GM23338 (cell line): Measurements from ENCODE around the gene MINK1. TPM values are rescaled to one million over a fixed set of nuclear protein-coding genes. Genes with fewer than 3 reads are reported as not detected.

Experiments used
- ATAC-seq: fragments of 200-7000 bp; cut with Tn5 transposase; 3 replicates; pipeline ENCODE4 v1.9.1; 2020
- DNase-seq: peaks from one replicate; pipeline ENCODE4 v3.0.0-alpha.2; 2015; ENCODE audit warnings: low spot score
- H2AFZ ChIP-seq: fragments of 200-600 bp; sonication (generic); 2 replicates; pipeline ENCODE4 v1.8.0; 2016; ENCODE audit warnings: antibody characterized with exemption, mild to moderate bottlenecking, moderate library complexity
- H3F3A ChIP-seq: fragments of 200-600 bp; sonication (generic); replicated peaks from 2 replicates; pipeline ENCODE4 v1.8.0; 2017; ENCODE audit warnings: antibody characterized with exemption, mixed run types, low read depth
- H3K27ac ChIP-seq: fragments of 200-600 bp; sonication (generic); 2 replicates; pipeline ENCODE4 v1.6.1; 2016; ENCODE audit warnings: low read depth
- H3K27me3 ChIP-seq: fragments of 200-600 bp; sonication (generic); 2 replicates; pipeline ENCODE4 v1.8.0; 2016; ENCODE audit warnings: mild to moderate bottlenecking, mixed run types, moderate library complexity; ENCODE audit not compliant: insufficient read depth
- H3K36me3 ChIP-seq: fragments of 200-600 bp; sonication (generic); 2 replicates; pipeline ENCODE4 v1.8.0; 2016; ENCODE audit warnings: mild to moderate bottlenecking; ENCODE audit not compliant: insufficient read depth
- H3K4me1 ChIP-seq: fragments of 200-600 bp; sonication (generic); 2 replicates; pipeline ENCODE4 v1.8.0; 2016; ENCODE audit warnings: mild to moderate bottlenecking, moderate library complexity; ENCODE audit not compliant: insufficient read depth
- H3K4me2 ChIP-seq: fragments of 200-600 bp; sonication (generic); 2 replicates; pipeline ENCODE4 v1.7.1; 2017; ENCODE audit warnings: mixed run types
- H3K4me3 ChIP-seq: fragments of 200-600 bp; sonication (generic); 2 replicates; pipeline ENCODE4 v1.6.1; 2016; ENCODE audit warnings: mixed run types
- H3K79me2 ChIP-seq: fragments of 200-600 bp; sonication (generic); replicated peaks from 2 replicates; pipeline ENCODE4 v1.8.0; 2017; ENCODE audit warnings: mild to moderate bottlenecking; ENCODE audit not compliant: insufficient read depth
- H3K9me2 ChIP-seq: fragments of 200-600 bp; sonication (generic); 2 replicates; pipeline ENCODE4 v1.8.0; 2017; ENCODE audit not compliant: insufficient read depth
- H4K20me1 ChIP-seq: fragments of 200-600 bp; sonication (generic); replicated peaks from 2 replicates; pipeline ENCODE4 v1.8.0; 2017; ENCODE audit warnings: mild to moderate bottlenecking; ENCODE audit not compliant: insufficient read depth
- H3K27ac Mint-ChIP-seq: 2 replicates; pipeline ENCODE4 v1.8.0; 2020; ENCODE audit warnings: inconsistent platforms, mild to moderate bottlenecking, moderate library complexity, mixed read lengths
- H3K27me3 Mint-ChIP-seq: 3 replicates; pipeline ENCODE4 v1.8.0; 2022; ENCODE audit warnings: low read depth, mild to moderate bottlenecking, moderate library complexity, mixed read lengths, inconsistent platforms; ENCODE audit not compliant: insufficient read depth, poor library complexity
- H3K36me3 Mint-ChIP-seq: 3 replicates; pipeline ENCODE4 v1.8.0; 2021; ENCODE audit warnings: low read depth, mild to moderate bottlenecking, inconsistent platforms, moderate library complexity, mixed read lengths
- H3K4me1 Mint-ChIP-seq: 3 replicates; pipeline ENCODE4 v1.8.0; 2020; ENCODE audit warnings: mild to moderate bottlenecking, inconsistent platforms, mixed read lengths
- H3K4me3 Mint-ChIP-seq: 3 replicates; pipeline ENCODE4 v1.8.0; 2021; ENCODE audit warnings: moderate library complexity, mild to moderate bottlenecking, inconsistent platforms, mixed read lengths
- H3K9me3 Mint-ChIP-seq: 3 replicates; pipeline ENCODE4 v1.8.0; 2020; ENCODE audit warnings: moderate library complexity, mild to moderate bottlenecking, inconsistent platforms, mixed read lengths
- CREB1 ChIP-seq: fragments of 250-450 bp; sonication (Bioruptor Pico); IDR thresholded peaks from 2 replicates; pipeline ENCODE4 v1.5.0; 2020; ENCODE audit warnings: low read depth, mild to moderate bottlenecking, moderate library complexity
- CTCF ChIP-seq, 2 experiments: fragments of 200-600 bp in 1 of 2; sonication (generic) in 1 of 2; conservative IDR thresholded peaks; 2 replicates each; pipeline versions ENCODE4 v1.5.1 to v1.6.1; 2016 to 2017; ENCODE audit warnings: antibody characterized with exemption in 2 of 2, low read depth in 2 of 2, mild to moderate bottlenecking in 2 of 2, moderate library complexity in 1 of 2
- ETS1 ChIP-seq: IDR thresholded peaks from 2 replicates; pipeline ENCODE4 v1.6.1; 2016; ENCODE audit warnings: antibody characterized with exemption
- EZH2 ChIP-seq: fragments of 200-600 bp; sonication (generic); IDR thresholded peaks from one replicate; pipeline ENCODE4 v1.8.0; 2017; ENCODE audit warnings: antibody characterized with exemption, mild to moderate bottlenecking, low read depth; ENCODE audit not compliant: unreplicated experiment
- JUNB ChIP-seq: IDR thresholded peaks from one replicate; pipeline ENCODE4 v1.6.1; 2016; ENCODE audit warnings: antibody characterized with exemption; ENCODE audit not compliant: unreplicated experiment
- NANOG ChIP-seq: IDR thresholded peaks from 2 replicates; pipeline ENCODE4 v1.6.1; 2016; ENCODE audit warnings: antibody characterized with exemption, borderline replicate concordance
- POLR2AphosphoS5 ChIP-seq: IDR thresholded peaks from 2 replicates; pipeline ENCODE4 v1.6.1; 2016; ENCODE audit warnings: antibody characterized with exemption, low read depth
- REST ChIP-seq: IDR thresholded peaks from one replicate; pipeline ENCODE4 v1.6.1; 2018; ENCODE audit warnings: antibody characterized with exemption; ENCODE audit not compliant: unreplicated experiment
- STAT1 ChIP-seq: IDR thresholded peaks from one replicate; pipeline ENCODE4 v1.6.1; 2016; ENCODE audit warnings: antibody characterized with exemption; ENCODE audit not compliant: unreplicated experiment
- ZNF331 ChIP-seq: fragments of 250-450 bp; sonication (Bioruptor Pico); IDR thresholded peaks from 2 replicates; pipeline ENCODE4 v1.5.0; 2020; ENCODE audit warnings: low read depth, mild to moderate bottlenecking, moderate library complexity
- polyA plus RNA-seq: library from polyadenylated mRNA; unstranded; fragments of >200 nt; fragmentation: Nextera tagmentation; extraction: Ambion mirVana; gene quantifications from 2 replicates; pipeline ENCODE4 v1.2.1, GENCODE V29; 2016
- total RNA-seq: library from RNA; depleted of rRNA; stranded (reverse); fragments of >200 nt; shearing (Covaris generic); gene quantifications from 2 replicates; pipeline ENCODE4 v1.2.3, GENCODE V29; 2014

MINK1 gene
- total and polyA plus RNA-seq, 2 experiments from 2014 or later = 17.3 to 54.9 TPM

- TF ChIP-seq CTCF (conservative IDR thresholded peaks at IDR 0.05; ENCODE audit: low read depth in 2 of 2) = no peak
- TF ChIP-seq JUNB = no peak
- TF ChIP-seq STAT1 = no peak
- TF ChIP-seq POLR2AphosphoS5 = no peak
- TF ChIP-seq REST = no peak
- TF ChIP-seq ZNF331 (CRISPR knock-in tag) = no peak
- H3K9me3 Mint-ChIP-seq = no peaks in the 10 kb centered on the region
- peaks cover 3% of the 10 kb centered on the region; the same call in 1 of the 2 replicates for H3K36me3 ChIP-seq
- no peak overlapping the region for H3K4me3 Mint-ChIP-seq
- H3K9me2 ChIP-seq = no peaks in the 10 kb centered on the region
- DNase-seq (no peak), ATAC-seq (no peak)
- H4K20me1 ChIP-seq = 0 out of 2 replicates have a peak, but pooled peaks cover 3% of the 10 kb centered on the region
- H3F3A ChIP-seq = peaks cover 7% of the 10 kb centered on the region; the same call in 1 of the 2 replicates
- H3K27me3 Mint-ChIP-seq = peaks cover 10% of the 10 kb centered on the region
- peaks cover 24% of the 10 kb centered on the region for H3K36me3 Mint-ChIP-seq
- H3K4me3 ChIP-seq = no peak overlapping the region
- H3K27ac ChIP-seq = 0 out of 2 replicates have a peak overlapping the region, but pooled peaks have one; percentile 39
- no peaks in the 10 kb centered on the region for H3K79me2 ChIP-seq
- H3K4me1 ChIP-seq = no peaks in the 10 kb centered on the region
- H3K4me2 ChIP-seq = no peak overlapping the region
- H3K4me1 Mint-ChIP-seq = peaks cover 14% of the 10 kb centered on the region
- H2AFZ ChIP-seq = no peak overlapping the region
- H3K27me3 ChIP-seq = no peaks in the 10 kb centered on the region
- no peak overlapping the region for H3K27ac Mint-ChIP-seq
Measured at GRCh38 chr17:4880857-4881256, 47.7 kb downstream of the MINK1 start.

GRCh38 chr17:4881761-4882555 is 48.8 kb downstream of the MINK1 start:
- H3K4me2 ChIP-seq = no peak overlapping the region
- H3F3A ChIP-seq = peaks cover 7% of the 10 kb centered on the region; the same call in 1 of the 2 replicates
- no peak overlapping the region; the same call in 1 of the 2 replicates for H3K27ac Mint-ChIP-seq
- H3K27me3 Mint-ChIP-seq = peaks cover 13% of the 10 kb centered on the region
- no peak overlapping the region for H2AFZ ChIP-seq
- peaks cover 32% of the 10 kb centered on the region for H3K36me3 Mint-ChIP-seq
- no peaks in the 10 kb centered on the region for H3K4me1 ChIP-seq
- no peaks in the 10 kb centered on the region for H3K79me2 ChIP-seq
- 0 out of 2 replicates have a peak, but pooled peaks cover 3% of the 10 kb centered on the region for H4K20me1 ChIP-seq
- H3K9me2 ChIP-seq = no peaks in the 10 kb centered on the region
- H3K27me3 ChIP-seq = no peaks in the 10 kb centered on the region
- H3K4me1 Mint-ChIP-seq = peaks cover 14% of the 10 kb centered on the region
- ATAC-seq (peak; percentile 98), DNase-seq (peak; percentile 93)
- H3K9me3 Mint-ChIP-seq = no peaks in the 10 kb centered on the region
- TF ChIP-seq ZNF331 (CRISPR knock-in tag) = no peak
- peak; percentile 28; the same call in 1 of the 2 replicates for TF ChIP-seq POLR2AphosphoS5
- no peak for TF ChIP-seq CREB1 (CRISPR knock-in tag)
- no peak for TF ChIP-seq ETS1
- TF ChIP-seq EZH2 = no peak
- TF ChIP-seq STAT1 = no peak
- TF ChIP-seq CTCF (conservative IDR thresholded peaks at IDR 0.05; ENCODE audit: low read depth in 2 of 2) = peak; percentile 93 to 94
- no peak for TF ChIP-seq NANOG
- H3K4me3 Mint-ChIP-seq = no peak overlapping the region; the same call in 2 of the 3 replicates
- H3K36me3 ChIP-seq = peaks cover 3% of the 10 kb centered on the region; the same call in 1 of the 2 replicates
- peak overlapping the region; percentile 51 for H3K27ac ChIP-seq
- H3K4me3 ChIP-seq = no peak overlapping the region
